HCT116 (cell line): ENCODE results near the gene ELMOD3. TPM values are rescaled to one million over a fixed set of nuclear protein-coding genes. Genes with fewer than 3 reads are reported as not detected.

Experiments
- ATAC-seq: fragments of 200-7000 bp; cut with Tn5 transposase; 2 replicates; pipeline ENCODE4 v1.9.1; 2020; ENCODE audit warnings: mild to moderate bottlenecking, moderate library complexity
- BruUV-seq: library from RNA; stranded (reverse); fragments of 400-500 nt; replicated peaks from 2 replicates; lab custom pipeline; 2021; lab: Mats Ljungman, UMichigan
- CTCF ChIA-PET: fragments of 300-600 bp; sonication (Branson Sonifier 250); formaldehyde crosslinking; loops from one replicate; lab custom pipeline; 2021; ENCODE audit warnings: antibody characterized with exemption; lab: Charles Lee
- POLR2A ChIA-PET: fragments of 300-600, 350-600 bp; sonication (Branson Sonifier 250); formaldehyde crosslinking; loops from one replicate; lab custom pipeline; 2021; ENCODE audit warnings: antibody characterized with exemption; lab: Charles Lee
- RAD21 ChIA-PET, 2 experiments: fragments of 300-600 bp; sonication (Branson Sonifier 250); formaldehyde crosslinking; loops; one replicate each; lab custom pipeline; 2023; ENCODE audit warnings: low total read pairs in 2 of 2; ENCODE audit not compliant: uncharacterized antibody in 2 of 2, unreplicated experiment in 2 of 2, low non-redundant PET in 1 of 2; lab: Charles Lee
- DNase-seq: peaks from one replicate; pipeline ENCODE4 v3.0.0-alpha.2; 2010; ENCODE audit warnings: low read depth, low spot score
- H2AFZ ChIP-seq: fragments of 200-600 bp; shearing (Covaris generic), sonication (generic); 2 replicates; pipeline ENCODE4 v1.6.1; 2017; ENCODE audit warnings: low read depth, mixed run types, mixed read lengths, antibody characterized with exemption, low read length; ENCODE audit not compliant: poor library complexity, severe bottlenecking
- H3K27ac ChIP-seq: 2 replicates; pipeline ENCODE4 v1.5.1; 2012; ENCODE audit warnings: low read depth, low read length
- H3K27me3 ChIP-seq: fragments of 200-600 bp; sonication (generic); 2 replicates; pipeline ENCODE4 v1.6.1; 2016; ENCODE audit warnings: mixed run types, low read length, mixed read lengths; ENCODE audit not compliant: insufficient read depth
- H3K36me3 ChIP-seq, 2 experiments: fragments of 200-500 bp in 1 of 2; fragments of 200-600 bp in 1 of 2; sonication (Bioruptor generic) in 1 of 2; sonication (generic) in 1 of 2; 2 replicates each; pipeline versions ENCODE4 v1.5.1 to v1.6.1; 2014 to 2016; ENCODE audit warnings: low read length in 2 of 2, inconsistent platforms in 1 of 2, mixed read lengths in 1 of 2, mixed run types in 1 of 2; ENCODE audit not compliant: insufficient read depth in 2 of 2, control insufficient read depth in 1 of 2
- H3K4me1 ChIP-seq, 2 experiments: fragments of 200-600 bp in 1 of 2; sonication (generic) in 1 of 2; 2 replicates each; pipeline versions ENCODE4 v1.5.1 to v1.6.1; 2012 to 2017; ENCODE audit warnings: low read length in 2 of 2, inconsistent platforms in 1 of 2, mild to moderate bottlenecking in 1 of 2, mixed read lengths in 1 of 2, mixed run types in 1 of 2, moderate library complexity in 1 of 2; ENCODE audit not compliant: insufficient read depth in 2 of 2, control insufficient read depth in 1 of 2
- H3K4me2 ChIP-seq: fragments of 200-600 bp; sonication (generic); 2 replicates; pipeline ENCODE4 v1.6.1; 2017; ENCODE audit warnings: mixed run types, low read length, mixed read lengths
- H3K4me3 ChIP-seq, 2 experiments: fragments of 200-600 bp in 1 of 2; sonication (generic) in 1 of 2; replicated peaks in 1 of 2; 2 replicates each; pipeline ENCODE4 v1.5.1; 2011 to 2016; ENCODE audit warnings: low read length in 2 of 2, control low read depth in 1 of 2, low read depth in 1 of 2, mild to moderate bottlenecking in 1 of 2, mixed read lengths in 1 of 2, mixed run types in 1 of 2
- H3K79me2 ChIP-seq: fragments of 200-600 bp; sonication (generic); 2 replicates; pipeline ENCODE4 v1.6.1; 2017; ENCODE audit warnings: mild to moderate bottlenecking, mixed run types, low read length, moderate library complexity, mixed read lengths; ENCODE audit not compliant: insufficient read depth
- H3K9ac ChIP-seq: fragments of 200-600 bp; sonication (generic); 2 replicates; pipeline ENCODE4 v1.6.1; 2016; ENCODE audit warnings: low read length, mixed read lengths
- H3K9me2 ChIP-seq: fragments of 200-600 bp; sonication (generic), shearing (Covaris generic); 2 replicates; pipeline ENCODE4 v1.6.1; 2017; ENCODE audit warnings: mixed run types, mild to moderate bottlenecking, moderate library complexity; ENCODE audit not compliant: insufficient read depth
- H3K9me3 ChIP-seq, 2 experiments: fragments of 200-500 bp in 1 of 2; fragments of 200-600 bp in 1 of 2; sonication (Bioruptor generic) in 1 of 2; sonication (generic) in 1 of 2; 2 replicates each; pipeline ENCODE4 v1.6.1; 2014 to 2017; ENCODE audit warnings: low read length in 2 of 2, mixed read lengths in 2 of 2, inconsistent platforms in 1 of 2, low read depth in 1 of 2, mild to moderate bottlenecking in 1 of 2, mixed run types in 1 of 2, moderate library complexity in 1 of 2; ENCODE audit not compliant: control insufficient read depth in 1 of 2, insufficient read depth in 1 of 2
- H4K20me1 ChIP-seq: fragments of 200-600 bp; sonication (generic), shearing (Covaris generic); 2 replicates; pipeline ENCODE4 v1.6.1; 2017; ENCODE audit warnings: mixed run types, mild to moderate bottlenecking, moderate library complexity; ENCODE audit not compliant: insufficient read depth
- ATF3 ChIP-seq: IDR thresholded peaks from 2 replicates; pipeline ENCODE4 v1.6.1; 2012
- CBX3 ChIP-seq: IDR thresholded peaks from 2 replicates; pipeline ENCODE4 v1.6.1; 2012; ENCODE audit warnings: low read depth
- CEBPB ChIP-seq: IDR thresholded peaks from 2 replicates; pipeline ENCODE4 v1.6.1; 2012; ENCODE audit warnings: low read depth
- CTCF ChIP-seq, 3 experiments: fragments of 200-600 bp in 1 of 3; sonication (generic) in 1 of 3; IDR thresholded peaks in 2 of 3; conservative IDR thresholded peaks in 1 of 3; 2 replicates each; pipeline ENCODE4 v1.5.1; 2012 to 2017; ENCODE audit warnings: low read depth in 2 of 3, low read length in 2 of 3, antibody characterized with exemption in 1 of 3, borderline replicate concordance in 1 of 3, control low read depth in 1 of 3, mild to moderate bottlenecking in 1 of 3, mixed read lengths in 1 of 3, mixed run types in 1 of 3, moderate library complexity in 1 of 3; ENCODE audit not compliant: insufficient read depth in 1 of 3
- EGR1 ChIP-seq: IDR thresholded peaks from 2 replicates; pipeline ENCODE4 v1.6.1; 2012; ENCODE audit warnings: low read depth
- EZH2 ChIP-seq: fragments of 200-600 bp; sonication (generic); IDR thresholded peaks from 2 replicates; pipeline ENCODE4 v1.6.1; 2017; ENCODE audit warnings: antibody characterized with exemption, mixed run types
- FOSL1 ChIP-seq: IDR thresholded peaks from 2 replicates; pipeline ENCODE4 v1.6.1; 2012; ENCODE audit warnings: low read depth
- JUND ChIP-seq: IDR thresholded peaks from 2 replicates; pipeline ENCODE4 v1.6.1; 2012
- POLR2A ChIP-seq: IDR thresholded peaks from 2 replicates; pipeline ENCODE4 v1.7.0; 2011; ENCODE audit warnings: borderline replicate concordance; ENCODE audit not compliant: insufficient read depth, insufficient read length; ENCODE audit errors: extremely low read depth
- POLR2AphosphoS5 ChIP-seq: IDR thresholded peaks from 2 replicates; pipeline ENCODE4 v1.6.1; 2011; ENCODE audit warnings: mild to moderate bottlenecking, low read depth, low read length, moderate library complexity
- REST ChIP-seq: IDR thresholded peaks from 2 replicates; pipeline ENCODE4 v1.6.1; 2012; ENCODE audit warnings: low read depth
- SIN3A ChIP-seq: IDR thresholded peaks from 2 replicates; pipeline ENCODE4 v1.6.1; 2012; ENCODE audit warnings: low read depth
- SP1 ChIP-seq: IDR thresholded peaks from 2 replicates; pipeline ENCODE4 v1.6.1; 2012; ENCODE audit warnings: low read depth
- SRF ChIP-seq: IDR thresholded peaks from 2 replicates; pipeline ENCODE4 v1.6.1; 2012; ENCODE audit warnings: low read depth
- YY1 ChIP-seq: IDR thresholded peaks from 2 replicates; pipeline ENCODE4 v1.6.1; 2011; ENCODE audit warnings: low read length, low read depth, moderate library complexity, mild to moderate bottlenecking; ENCODE audit not compliant: insufficient replicate concordance; ENCODE audit errors: extremely low read depth
- ZBTB33 ChIP-seq: IDR thresholded peaks from 2 replicates; pipeline ENCODE4 v1.6.1; 2011; ENCODE audit warnings: mild to moderate bottlenecking, low read length, moderate library complexity; ENCODE audit not compliant: insufficient replicate concordance; ENCODE audit errors: extremely low read depth
- ZFX ChIP-seq: fragments of 450-650 bp; IDR thresholded peaks from 2 replicates; pipeline ENCODE4 v1.6.1; 2017
- ZNF274 ChIP-seq: fragments of 200-500 bp; sonication (Bioruptor generic); IDR thresholded peaks from 2 replicates; pipeline ENCODE4 v1.6.1; 2014; ENCODE audit warnings: mild to moderate bottlenecking, low read depth, low read length, inconsistent platforms
- intact Hi-C: fragments of 100-400 bp; cut with micrococcal nuclease; formaldehyde crosslinking; loops from 2 replicates; pipeline ENCODE4 v1.10.0; 2022
- total RNA-seq: library from RNA; stranded (reverse); gene quantifications from one replicate; pipeline ENCODE4 v1.2.1, GENCODE V29; 2021; ENCODE audit not compliant: unreplicated experiment

Gene ELMOD3
- total RNA-seq, 1 experiment from 2014 or later: 9.2 TPM

- no peak overlapping the region for H3K9ac ChIP-seq
- H3K9me3 ChIP-seq: no peaks in the 10 kb centered on the region
- intact Hi-C loops: no loop called here
- H3K79me2 ChIP-seq: no peaks in the 10 kb centered on the region
- H3K4me1 ChIP-seq: peaks cover 26 to 33% of the 10 kb centered on the region in 2 experiments; a peak in 3 of 4 replicates
- no peak overlapping the region for H3K27ac ChIP-seq
- TF ChIP-seq REST (no peak), CEBPB (no peak), ZFX (no peak), CTCF (IDR thresholded peaks at IDR 0.05 in 2 of 3, conservative IDR thresholded peaks at IDR 0.05 in 1 of 3; ENCODE audit: borderline replicate concordance in 1 of 3, insufficient read depth in 1 of 3, low read depth in 2 of 3, low read length in 2 of 3) (no peak), ZBTB33 (no peak), EGR1 (no peak), SRF (no peak), EZH2 (no peak), SIN3A (no peak), YY1 (no peak), SP1 (no peak), POLR2AphosphoS5 (no peak), FOSL1 (no peak), ZNF274 (no peak), JUND (no peak), ATF3 (no peak), POLR2A (no peak), CBX3 (no peak)
- no peaks in the 10 kb centered on the region for H3K9me2 ChIP-seq
- no TSS peak for BruUV-seq
- ATAC-seq (no peak), DNase-seq (no peak)
- CTCF ChIA-PET: no interaction called here
- H4K20me1 ChIP-seq: no peaks in the 10 kb centered on the region
- no peaks in the 10 kb centered on the region for H3K36me3 ChIP-seq
- no peak overlapping the region for H2AFZ ChIP-seq
- no peak overlapping the region for H3K4me2 ChIP-seq
- RAD21 ChIA-PET: no interaction called here
- POLR2A ChIA-PET: interaction anchor here (15.9 kb wide), 1 partner anchor 122 kb away, joined by 236 read pairs; the partner anchor contains the start of gene MAT2A
- H3K4me3 ChIP-seq: no peak overlapping the region
- H3K27me3 ChIP-seq: no peaks in the 10 kb centered on the region
Observed at GRCh38 chr2:85423525-85423924, 69.0 kb downstream of the ELMOD3 start.
